Ectodermal cell (in vitro differentiated cells): ENCODE results near the gene KRTAP7-1. TPM values are rescaled to one million over a fixed set of nuclear protein-coding genes. Genes with fewer than 3 reads are reported as not detected.

Source experiments
- H3K27ac ChIP-seq: 2 replicates; pipeline ENCODE4 v1.7.0; 2013; ENCODE audit warnings: mild to moderate bottlenecking, low read depth, low read length; ENCODE audit not compliant: insufficient read depth, poor library complexity, severe bottlenecking
- H3K27me3 ChIP-seq: 2 replicates; pipeline ENCODE4 v1.7.0; 2013; ENCODE audit warnings: mild to moderate bottlenecking, low read length; ENCODE audit not compliant: insufficient read depth, control insufficient read depth, poor library complexity, severe bottlenecking
- H3K36me3 ChIP-seq: one replicate; pipeline ENCODE4 v1.7.0; 2013; ENCODE audit warnings: low read length; ENCODE audit not compliant: control insufficient read depth, insufficient read depth
- H3K4me1 ChIP-seq: one replicate; pipeline ENCODE4 v1.7.0; 2013; ENCODE audit warnings: low read length; ENCODE audit not compliant: control insufficient read depth, insufficient read depth
- H3K4me3 ChIP-seq: 2 replicates; pipeline ENCODE4 v1.7.0; 2013; ENCODE audit warnings: low read depth, low read length, control low read depth; ENCODE audit not compliant: insufficient read depth
- H3K9me3 ChIP-seq: 2 replicates; pipeline ENCODE4 v1.7.0; 2013; ENCODE audit warnings: mild to moderate bottlenecking, low read length, moderate library complexity; ENCODE audit not compliant: control insufficient read depth
- WGBS, 2 experiments: methylation state at CpG; one replicate each; pipeline ENCODE4 v1.1.7; 2013; ENCODE audit warnings: missing lambda C conversion rate in 2 of 2; 5-methylcytosine and 5-hydroxymethylcytosine counted together
- polyA plus RNA-seq, 4 experiments: library from polyadenylated mRNA; stranded (reverse); fragments of 50-300 nt; gene quantifications; one replicate each; pipeline ENCODE4 v1.2.3, GENCODE V29; 2013

The KRTAP7-1 gene
- polyA plus RNA-seq (2013, experiment 1 of 4), result not detected
- not detected for polyA plus RNA-seq (2013, experiment 2 of 4)
- polyA plus RNA-seq (2013, experiment 3 of 4), result not detected
- not detected for polyA plus RNA-seq (2013, experiment 4 of 4)

- no peaks in the 10 kb centered on the region for H3K4me1 ChIP-seq
- no peaks in the 10 kb centered on the region for H3K27me3 ChIP-seq
- H3K4me3 ChIP-seq, result no peak within 1 kb of the TSS
- no peaks in the 10 kb centered on the region for H3K9me3 ChIP-seq
- H3K27ac ChIP-seq, result no peak within 1 kb of the TSS
- 90 to 95% methylated on average over 4 of the region's 4 CpGs for WGBS, 2 experiments
- no peaks in the 10 kb centered on the region for H3K36me3 ChIP-seq
Measured at GRCh38 chr21:30829659-30830058, at the start of gene KRTAP7-1. TSS of gene KRTAP7-1 (minus strand) at chr21:30829759. CDS start at chr21:30829698, 61 bp downstream.

DNA sequence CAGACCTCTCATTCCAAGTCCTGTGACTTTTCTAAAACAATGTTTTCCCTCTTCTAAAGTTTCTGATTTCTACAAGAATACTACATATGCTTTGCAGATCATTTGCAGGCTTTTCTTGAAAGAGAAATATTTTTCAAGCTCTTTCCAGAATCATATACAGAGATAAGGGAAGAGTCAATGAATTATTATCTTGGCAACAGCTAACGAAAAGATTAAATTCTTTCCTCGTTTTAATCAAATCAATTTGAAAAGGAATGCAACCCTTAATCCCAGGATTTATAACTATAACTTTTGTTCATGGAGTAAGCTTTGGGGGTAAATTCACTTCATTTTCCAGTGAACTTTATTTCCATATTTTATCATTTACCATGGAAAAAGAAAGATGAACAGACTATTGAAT, 45.0 kb upstream of the KRTAP7-1 start:
- H3K9me3 ChIP-seq, result no peaks in the 10 kb centered on the region
- no peak overlapping the region for H3K27ac ChIP-seq
- no peaks in the 10 kb centered on the region for H3K4me1 ChIP-seq
- H3K4me3 ChIP-seq, result no peak overlapping the region
- H3K27me3 ChIP-seq, result no peaks in the 10 kb centered on the region
- WGBS, 2 experiments, result 100% methylated on average over 2 of the region's 2 CpGs; no CpG with 5 or more reads in 1 of the 2 experiments
- no peaks in the 10 kb centered on the region for H3K36me3 ChIP-seq

DNA sequence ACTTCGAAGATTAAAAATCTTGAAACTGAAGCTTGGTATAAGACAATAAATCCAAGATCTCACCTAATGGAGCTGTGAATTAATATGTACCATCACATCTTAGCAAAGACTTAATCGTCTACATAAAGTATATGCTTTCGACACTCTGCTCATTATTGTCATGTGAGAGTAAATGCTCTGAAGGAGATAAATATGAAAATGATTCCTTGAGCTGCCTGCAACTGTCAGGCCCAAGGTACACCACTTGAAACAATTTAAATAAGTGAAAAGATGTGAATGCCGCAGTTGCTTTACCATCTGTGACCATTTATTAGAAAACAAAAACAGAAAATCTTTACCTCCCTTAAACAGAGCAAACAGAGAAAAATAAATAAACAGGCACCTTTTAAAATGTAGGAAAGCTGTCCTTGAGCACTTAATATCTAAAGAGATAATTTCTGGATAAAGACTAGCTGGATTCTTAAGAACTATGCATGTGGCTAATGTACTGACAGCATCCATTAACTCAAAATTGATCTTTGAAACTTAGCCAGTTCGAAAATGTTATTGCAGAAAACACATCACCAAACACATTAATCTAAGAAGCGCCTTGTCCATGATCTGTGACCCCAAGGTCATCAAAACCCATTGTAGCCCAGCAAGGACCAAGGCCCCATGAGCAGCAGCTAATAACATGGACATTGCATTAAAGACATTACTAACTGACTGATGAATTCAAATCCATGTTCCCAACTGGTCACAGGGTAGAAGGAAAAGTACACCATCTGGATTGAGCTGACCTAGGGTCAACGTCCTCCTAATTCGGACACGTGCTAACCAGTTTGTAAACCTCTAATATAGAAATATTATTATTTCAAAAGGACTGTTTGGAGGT, 18.3 kb upstream of the KRTAP7-1 start:
- no peaks in the 10 kb centered on the region for H3K27me3 ChIP-seq
- no peak overlapping the region for H3K27ac ChIP-seq
- H3K9me3 ChIP-seq, result no peaks in the 10 kb centered on the region
- H3K4me1 ChIP-seq, result no peaks in the 10 kb centered on the region
- 93 to 96% methylated on average over 5 to 6 of the region's 9 CpGs for WGBS, 2 experiments
- no peaks in the 10 kb centered on the region for H3K36me3 ChIP-seq
- no peak overlapping the region for H3K4me3 ChIP-seq

DNA sequence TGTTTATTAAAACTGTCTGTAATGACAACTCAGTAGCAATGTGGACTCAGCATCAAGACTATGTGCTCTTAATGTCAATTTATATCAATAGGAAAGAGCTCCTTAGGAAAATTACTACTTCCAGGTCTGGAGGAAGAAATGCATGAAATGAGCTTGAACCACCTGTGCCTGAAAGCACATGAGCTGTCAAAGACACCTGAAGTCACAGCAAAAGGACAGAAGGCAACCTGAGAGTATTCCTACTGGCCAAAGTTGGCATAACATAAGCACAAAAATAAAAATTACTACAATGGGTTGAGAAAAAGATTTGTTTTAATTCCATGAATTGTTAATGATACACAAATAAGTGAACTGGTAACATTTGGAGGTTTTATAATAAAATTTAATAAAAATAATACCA, 13.4 kb upstream of the KRTAP7-1 start:
- H3K4me1 ChIP-seq, result no peaks in the 10 kb centered on the region
- H3K27me3 ChIP-seq, result no peaks in the 10 kb centered on the region
- H3K36me3 ChIP-seq, result no peaks in the 10 kb centered on the region
- no peak overlapping the region for H3K4me3 ChIP-seq
- no peak overlapping the region for H3K27ac ChIP-seq
- H3K9me3 ChIP-seq, result no peaks in the 10 kb centered on the region

DNA sequence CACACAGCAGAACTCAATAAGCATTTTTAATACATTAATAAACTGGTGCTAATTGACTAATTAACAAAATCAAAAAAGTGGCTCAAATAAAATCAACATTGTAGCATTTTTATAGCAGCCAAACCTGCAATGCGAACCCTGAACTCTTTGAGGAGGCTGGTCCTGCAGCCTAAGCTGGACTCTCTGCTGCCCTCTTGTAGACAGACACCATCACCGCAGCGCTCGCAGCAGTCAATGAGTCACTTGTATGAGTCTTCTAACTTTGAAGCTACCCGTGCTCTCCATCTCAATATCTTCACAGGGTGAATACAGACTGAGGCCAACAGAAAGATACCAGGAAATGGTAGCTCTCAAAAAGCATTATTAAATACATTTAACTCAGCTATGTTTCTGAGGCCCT, 9.7 kb upstream of the KRTAP7-1 start:
- no peaks in the 10 kb centered on the region for H3K4me1 ChIP-seq
- H3K27me3 ChIP-seq, result no peaks in the 10 kb centered on the region
- no peaks in the 10 kb centered on the region for H3K36me3 ChIP-seq
- no peaks in the 10 kb centered on the region for H3K9me3 ChIP-seq
- no peak overlapping the region for H3K27ac ChIP-seq
- H3K4me3 ChIP-seq, result no peak overlapping the region
- 24 to 27% methylated on average over 5 of the region's 5 CpGs for WGBS, 2 experiments

GRCh38 chr21:30838536-30838935, 9.0 kb upstream of the KRTAP7-1 start:
- WGBS, 2 experiments, result 95 to 97% methylated on average over 5 to 6 of the region's 6 CpGs
- Histone ChIP-seq H3K9me3 (no peaks in the 10 kb centered on the region), H3K36me3 (no peaks in the 10 kb centered on the region), H3K4me1 (no peaks in the 10 kb centered on the region), H3K4me3 (no peak overlapping the region), H3K27ac (no peak overlapping the region), H3K27me3 (no peaks in the 10 kb centered on the region)

- 40 to 43% methylated on average over 5 to 6 of the region's 6 CpGs for WGBS, 2 experiments
- H3K27ac ChIP-seq, result no peak overlapping the region
- no peaks in the 10 kb centered on the region for H3K9me3 ChIP-seq
- no peak overlapping the region for H3K4me3 ChIP-seq
- H3K27me3 ChIP-seq, result no peaks in the 10 kb centered on the region
- no peaks in the 10 kb centered on the region for H3K36me3 ChIP-seq
- H3K4me1 ChIP-seq, result no peaks in the 10 kb centered on the region
Measured at GRCh38 chr21:30831194-30831765, 1.7 kb upstream of the KRTAP7-1 start.

GRCh38 chr21:30818837-30819610, 10.5 kb downstream of the KRTAP7-1 start:
- Histone ChIP-seq H3K27ac (no peak overlapping the region), H3K36me3 (no peaks in the 10 kb centered on the region), H3K4me3 (no peak overlapping the region), H3K9me3 (no peaks in the 10 kb centered on the region), H3K27me3 (no peaks in the 10 kb centered on the region), H3K4me1 (no peaks in the 10 kb centered on the region)
- WGBS, 2 experiments, result 91% methylated on average over 7 of the region's 7 CpGs

- Histone ChIP-seq H3K27ac (no peak within 1 kb of the TSS), H3K4me1 (no peaks in the 10 kb centered on the region), H3K9me3 (no peaks in the 10 kb centered on the region), H3K4me3 (no peak within 1 kb of the TSS), H3K27me3 (no peaks in the 10 kb centered on the region), H3K36me3 (no peaks in the 10 kb centered on the region)
- WGBS, 2 experiments, result 88 to 90% methylated on average over 5 of the region's 5 CpGs
Measured at GRCh38 chr21:30813174-30813573, 16.4 kb downstream of the KRTAP7-1 start, which contains the start of gene KRTAP8-1. TSS of gene KRTAP8-1 (minus strand) at chr21:30813274. CDS start at chr21:30813220, 54 bp downstream.

- Histone ChIP-seq H3K27me3 (no peaks in the 10 kb centered on the region), H3K4me1 (no peaks in the 10 kb centered on the region), H3K9me3 (no peaks in the 10 kb centered on the region), H3K27ac (no peak overlapping the region), H3K4me3 (no peak overlapping the region), H3K36me3 (no peaks in the 10 kb centered on the region)
- WGBS, 2 experiments, result 84 to 88% methylated on average over 1 of the region's 1 CpG
Measured at GRCh38 chr21:30800605-30801004, 29.0 kb downstream of the KRTAP7-1 start.
